Dermis blood vessel endothelial cell (primary cell): ENCODE measurements around the gene RBP4. TPM values are rescaled to one million over a fixed set of nuclear protein-coding genes. Genes with fewer than 3 reads are reported as not detected.
"Not testable (repeated sequence)": the region's sequence is repeated elsewhere in the genome, so short reads cannot be mapped to it uniquely, and the experiment has no call there.

Experiments used
- DNase-seq: peaks from one replicate; pipeline ENCODE4 v3.0.0; 2010
- total RNA-seq: library from RNA; depleted of rRNA; stranded (reverse); fragments of >200 nt; gene quantifications from 2 replicates; pipeline ENCODE4 v1.2.3, GENCODE V29; 2014

Gene RBP4
- total RNA-seq, 1 donor from 2014 or later, result not detected

GRCh38 chr10:93565446-93565845, 35.6 kb downstream of the RBP4 start:
- no peak for DNase-seq

DNA sequence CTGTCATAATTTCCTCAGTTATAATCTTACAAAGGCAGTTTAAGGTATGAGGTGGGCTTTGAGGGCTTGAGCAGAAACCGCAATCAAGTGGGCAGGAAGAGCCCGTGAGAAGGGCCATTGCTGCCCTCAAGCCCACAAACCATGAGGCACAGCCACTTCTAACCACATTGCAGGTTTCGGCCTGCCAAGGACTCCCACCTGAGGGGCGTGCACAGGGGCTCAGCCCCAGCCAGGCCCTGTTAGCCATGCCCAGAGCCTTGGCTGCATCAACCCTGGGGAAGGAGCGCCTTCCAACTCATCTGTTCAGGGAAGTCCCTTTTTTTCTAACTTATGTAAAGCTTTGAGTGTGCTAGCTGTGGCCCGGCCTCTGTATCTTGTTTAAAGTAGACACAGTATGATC, 40.5 kb downstream of the RBP4 start:
- no peak for DNase-seq

DNA sequence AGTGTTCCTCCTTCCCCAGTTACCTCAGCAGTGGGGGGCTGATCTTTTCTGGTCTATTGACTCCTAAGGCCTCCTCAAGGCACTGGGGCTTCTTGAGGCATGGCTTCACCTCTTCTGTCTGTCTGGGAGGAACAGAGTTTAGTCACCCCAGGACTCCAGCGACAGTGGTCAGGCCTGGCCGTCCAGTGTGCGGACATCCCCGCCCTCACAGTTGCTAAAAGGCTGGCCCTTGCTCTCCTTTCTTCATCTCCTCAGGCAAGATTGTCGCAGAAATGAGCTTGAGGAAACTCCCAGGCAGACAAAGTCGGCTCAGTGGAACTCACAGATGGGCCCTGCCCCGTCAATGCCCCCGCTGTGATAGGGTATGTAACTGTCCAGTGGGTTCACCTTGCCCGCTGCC, 41.5 kb downstream of the RBP4 start:
- no peak for DNase-seq

- DNase-seq, result peak; percentile 87
These were observed 46.1 kb downstream of the RBP4 start for GRCh38 chr10:93554760-93555432.

- DNase-seq, result no peak
These were observed 46.7 kb downstream of the RBP4 start for GRCh38 chr10:93554316-93554663.

GRCh38 chr10:93553482-93554315, 47.3 kb downstream of the RBP4 start:
- DNase-seq, result no peak

DNA sequence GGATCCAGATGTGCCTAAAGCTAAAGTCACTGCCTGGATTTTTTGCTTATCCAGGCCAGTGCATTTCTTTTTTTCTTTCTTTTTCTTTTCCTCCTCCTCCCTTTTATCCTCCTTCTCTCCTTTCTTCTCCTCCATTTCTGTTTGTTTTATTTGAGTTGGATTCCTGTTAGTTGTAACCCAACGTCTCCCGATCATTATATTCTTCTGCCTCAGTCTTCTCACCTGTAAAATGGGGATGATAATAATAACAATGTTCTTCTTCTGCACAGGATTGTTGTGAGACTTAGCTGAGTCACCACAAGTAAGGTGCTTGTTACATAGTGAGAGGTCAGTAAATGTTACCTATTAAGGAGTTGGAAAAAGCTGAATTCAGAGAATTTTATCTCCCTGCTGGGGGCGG, 48.3 kb downstream of the RBP4 start:
- DNase-seq, result no peak

- DNase-seq, result no peak
These were observed 50.4 kb downstream of the RBP4 start for GRCh38 chr10:93550606-93551005.

GRCh38 chr10:93548376-93549071, 52.5 kb downstream of the RBP4 start:
- peak; percentile 12 for DNase-seq

DNA sequence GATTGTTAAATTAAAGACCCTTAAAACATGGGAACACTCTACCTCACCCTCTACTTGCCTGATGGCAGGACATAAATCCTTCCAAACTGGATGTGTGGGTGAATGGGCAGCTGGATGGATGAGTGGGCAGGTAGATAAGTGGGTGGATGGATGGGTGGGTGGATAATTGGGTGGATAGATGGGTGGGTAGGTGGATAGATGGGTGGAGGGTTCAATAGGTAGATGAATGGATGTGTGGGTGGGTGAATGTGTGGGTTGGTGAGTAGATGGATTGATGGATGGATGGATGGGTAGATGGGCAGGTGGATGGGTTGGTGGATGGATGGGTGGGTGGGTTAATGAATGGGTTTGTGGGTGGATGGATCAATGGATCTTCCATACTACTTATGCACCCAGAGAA, 53.5 kb downstream of the RBP4 start:
- no peak for DNase-seq

GRCh38 chr10:93546995-93547394, 54.0 kb downstream of the RBP4 start:
- DNase-seq, result not testable (repeated sequence)

DNA sequence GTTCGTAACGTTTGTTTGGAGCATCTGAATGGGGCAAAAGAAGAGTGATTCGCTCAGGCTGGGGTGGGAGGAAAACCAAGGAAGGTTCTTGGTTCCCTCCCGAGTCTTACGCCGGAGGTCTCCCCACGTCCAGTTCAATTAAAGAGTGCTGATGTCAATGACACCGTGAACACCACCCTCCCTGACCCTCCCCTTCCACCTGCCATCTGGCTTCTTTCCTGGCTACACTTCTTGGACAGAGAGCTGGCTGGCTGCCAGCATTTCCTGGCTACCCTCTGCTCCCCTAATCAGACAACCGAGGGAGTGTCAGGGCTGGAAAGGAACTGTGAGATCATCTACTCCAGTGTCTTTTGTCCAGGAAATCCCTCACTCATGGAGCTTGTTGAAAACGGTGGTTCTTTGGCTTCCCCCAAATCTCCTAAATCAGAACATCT, 58.7 kb downstream of the RBP4 start:
- DNase-seq, result peak; percentile 71

Other genes with a start within 250 kb of the RBP4 start
- 190 and 467 TPM in 2 replicates for gene MYOF, start 118.9 kb downstream of the RBP4 start, total RNA-seq
- gene CEP55, start 104.6 kb downstream of the RBP4 start, total RNA-seq, result 18.9 and 100 TPM in 2 replicates
- gene FFAR4, start 34.6 kb downstream of the RBP4 start, total RNA-seq, result not detected in 2 replicates
- not detected in 2 replicates for gene PDE6C, start 11.3 kb upstream of the RBP4 start, total RNA-seq
- 5.1 and 5.8 TPM in 2 replicates for gene FRA10AC1, start 101.4 kb upstream of the RBP4 start, total RNA-seq
- gene LGI1, start 156.7 kb upstream of the RBP4 start, total RNA-seq, result not detected in 2 replicates